Upper lobe of left lung (tissue), 6 donors: Measurements from ENCODE around the gene B3GAT1. TPM values are rescaled to one million over a fixed set of nuclear protein-coding genes. Genes with fewer than 3 reads are reported as not detected.

ENCODE experiments used
- ATAC-seq, 2 donors: fragments of 200-7000 bp; cut with Tn5 transposase; one replicate each; pipeline ENCODE4 v1.9.1; 2022; ENCODE audit warnings: mild to moderate bottlenecking in 2 of 2, moderate library complexity in 2 of 2; ENCODE audit not compliant: low FRiP score in 2 of 2
- DNase-seq, 2 donors: peaks; one replicate each; pipeline ENCODE4 v3.0.0-alpha.2; 2019 to 2020
- H3K27ac ChIP-seq, 4 donors: fragments of 200-600 bp; sonication (generic); one replicate each; pipeline ENCODE4 v1.5.1; 2016 to 2019
- H3K27me3 ChIP-seq, 4 donors: fragments of 200-600 bp; sonication (generic); one replicate each; pipeline ENCODE4 v1.5.1; 2017 to 2019
- H3K36me3 ChIP-seq, 4 donors: fragments of 200-600 bp; sonication (generic); one replicate each; pipeline ENCODE4 v1.5.1; 2016 to 2019
- H3K4me1 ChIP-seq, 4 donors: fragments of 200-600 bp; sonication (generic); one replicate each; pipeline ENCODE4 v1.5.1; 2018 to 2019
- H3K4me3 ChIP-seq, 4 donors: fragments of 200-600 bp; sonication (generic); one replicate each; pipeline ENCODE4 v1.5.1; 2017 to 2019; ENCODE audit warnings: mild to moderate bottlenecking in 2 of 4, moderate library complexity in 1 of 4
- H3K9me3 ChIP-seq, 4 donors: fragments of 200-600 bp; sonication (generic); one replicate each; pipeline ENCODE4 v1.5.1; 2018 to 2019
- CTCF ChIP-seq, 6 experiments: fragments of 450-650 bp in 4 of 6; fragments of 200-600 bp in 2 of 6; sonication (generic) in 2 of 6; IDR thresholded peaks; one replicate each; pipeline ENCODE4 v1.5.1; 2016 to 2019; ENCODE audit warnings: antibody characterized with exemption in 6 of 6
- EP300 ChIP-seq, 4 donors: sonication (generic); formaldehyde crosslinking; IDR thresholded peaks; one replicate each; pipeline ENCODE4 v1.5.1; 2017; ENCODE audit warnings: antibody characterized with exemption in 4 of 4, control low read depth in 2 of 4
- POLR2A ChIP-seq, 4 donors: fragments of 450-650 bp; IDR thresholded peaks; one replicate each; pipeline ENCODE4 v1.5.1; 2016 to 2017; ENCODE audit warnings: antibody characterized with exemption in 4 of 4, mild to moderate bottlenecking in 2 of 4
- POLR2AphosphoS5 ChIP-seq, 2 donors: sonication (generic); formaldehyde crosslinking; IDR thresholded peaks; one replicate each; pipeline ENCODE4 v1.5.1; 2017; ENCODE audit warnings: antibody characterized with exemption in 2 of 2
- WGBS, 2 donors: methylation state at CpG; one replicate each; pipeline ENCODE4 v1.1.5; 2017 to 2018; 5-methylcytosine and 5-hydroxymethylcytosine counted together
- total RNA-seq, 6 donors: library from RNA; depleted of rRNA in 4 of 6; stranded (reverse); fragments of >200 nt in 4 of 6; gene quantifications; one replicate each; pipeline versions ENCODE4 v1.1.0 to v1.2.1, GENCODE V29; 2016 to 2021
- donor health status: DM: no; HTN: no; CAD: no; lungs with moderate emphysema.
- donor health status: DM: no; HTN: yes; CAD: no; lungs with severe emphysema.

The B3GAT1 gene
- total RNA-seq, result 1 to 10 TPM in 4 of 6 donors, under 1 TPM in 2; under 0.01 to 2.7 (median 1.2) TPM

GRCh38 chr11:134412203-134413042, at the start of gene B3GAT1:
B3GAT1 (minus strand) TSS chr11:134412242; CDS start chr11:134387659, 24,583 bp downstream.
- ATAC-seq, result peak in 1 of 2 donors; percentile 41
- H3K27ac ChIP-seq, result no peak within 1 kb of the TSS
- 0 to 1% methylated on average over 9 to 17 of the region's 94 CpGs for WGBS, 2 donors
- H3K27me3 ChIP-seq, result peaks cover 0 to 30% (median 16%) of the 10 kb centered on the region in 4 donors
- DNase-seq, result peak in 1 of 2 donors; percentile 86
- TF ChIP-seq POLR2A (IDR thresholded peaks at IDR 0.05) (no peak), CTCF (IDR thresholded peaks at IDR 0.05) (no peak), POLR2AphosphoS5 (IDR thresholded peaks at IDR 0.05) (no peak), EP300 (IDR thresholded peaks at IDR 0.05) (no peak)
- H3K36me3 ChIP-seq, result no peaks in the 10 kb centered on the region
- no peaks in the 10 kb centered on the region for H3K9me3 ChIP-seq
- peaks cover 13 to 19% (median 16%) of the 10 kb centered on the region in 4 donors for H3K4me1 ChIP-seq
- H3K4me3 ChIP-seq, result peak within 1 kb of the TSS; percentile 10 to 49 (median 42)

GRCh38 chr11:134461621-134462020, 49.6 kb upstream of the B3GAT1 start:
- Histone ChIP-seq H3K27me3 (no peaks in the 10 kb centered on the region), H3K36me3 (no peaks in the 10 kb centered on the region), H3K27ac (no peak overlapping the region), H3K4me3 (no peak overlapping the region), H3K4me1 (peaks cover 0 to 3% (median 0%) of the 10 kb centered on the region in 4 donors), H3K9me3 (peaks cover 0 to 17% (median 12%) of the 10 kb centered on the region in 4 donors)
- 25 to 47% methylated on average over 1 of the region's 1 CpG for WGBS, 2 donors
- DNase-seq (no peak), ATAC-seq (no peak)
- no peak for TF ChIP-seq CTCF (IDR thresholded peaks at IDR 0.05)
- TF ChIP-seq POLR2AphosphoS5 (IDR thresholded peaks at IDR 0.05), result no peak
- TF ChIP-seq POLR2A (IDR thresholded peaks at IDR 0.05), result no peak
- TF ChIP-seq EP300 (IDR thresholded peaks at IDR 0.05), result no peak

GRCh38 chr11:134460881-134461280, 48.8 kb upstream of the B3GAT1 start:
- Histone ChIP-seq H3K4me1 (no peaks in the 10 kb centered on the region), H3K4me3 (no peak overlapping the region), H3K9me3 (peaks cover 0 to 20% (median 12%) of the 10 kb centered on the region in 4 donors), H3K27me3 (no peaks in the 10 kb centered on the region), H3K36me3 (no peaks in the 10 kb centered on the region), H3K27ac (no peak overlapping the region)
- DNase-seq (no peak), ATAC-seq (no peak)
- TF ChIP-seq POLR2A (IDR thresholded peaks at IDR 0.05), result no peak
- no peak for TF ChIP-seq CTCF (IDR thresholded peaks at IDR 0.05)
- TF ChIP-seq EP300 (IDR thresholded peaks at IDR 0.05), result no peak
- no peak for TF ChIP-seq POLR2AphosphoS5 (IDR thresholded peaks at IDR 0.05)
- 67 to 76% methylated on average over 3 of the region's 3 CpGs for WGBS, 2 donors

- Histone ChIP-seq H3K4me3 (no peak overlapping the region), H3K27me3 (no peaks in the 10 kb centered on the region), H3K27ac (no peak overlapping the region), H3K9me3 (peaks cover 0 to 20% (median 12%) of the 10 kb centered on the region in 4 donors), H3K36me3 (no peaks in the 10 kb centered on the region), H3K4me1 (no peaks in the 10 kb centered on the region)
- no peak for DNase-seq
- no peak for TF ChIP-seq EP300 (IDR thresholded peaks at IDR 0.05)
- TF ChIP-seq POLR2AphosphoS5 (IDR thresholded peaks at IDR 0.05), result no peak
- no peak for TF ChIP-seq CTCF (IDR thresholded peaks at IDR 0.05)
- TF ChIP-seq POLR2A (IDR thresholded peaks at IDR 0.05), result no peak
- WGBS, 2 donors, result 58 to 75% methylated on average over 7 to 8 of the region's 8 CpGs
- ATAC-seq, result no peak
Observed at GRCh38 chr11:134460062-134460561, 48.1 kb upstream of the B3GAT1 start.
